ENCODE measurements around the gene PDGFRB. TPM values are rescaled to one million over a fixed set of nuclear protein-coding genes. Genes with fewer than 3 reads are reported as not detected.

Gene PDGFRB
- total and polyA plus RNA-seq, 9 donors, result 102 to 302 (median 207) TPM

- 77 to 81% (median 80%) methylated on average over 21 of the region's 21 CpGs for WGBS, 3 donors
- intact Hi-C loops (cut with DNase I), result loop anchor here in 3 of 4 donors (10.0 kb wide), 3 partner anchors 219 to 309 kb away; partner anchors contain the start of genes RPS14 (in 1 of the 3) and TCOF1 (in 1 of the 3)
- Histone ChIP-seq H3K36me3 (no peaks in the 10 kb centered on the region), H3K9me3 (no peaks in the 10 kb centered on the region), H3K27me3 (no peaks in the 10 kb centered on the region), H3K4me1 (ENCODE audit: insufficient read depth) (peaks cover 47% of the 10 kb centered on the region), H3K4me3 (no peak overlapping the region), H3K27ac (peak overlapping the region; percentile 92)
- TF ChIP-seq CTCF (IDR thresholded peaks at IDR 0.05) (no peak), EP300 (IDR thresholded peaks at IDR 0.05) (no peak), POLR2A (IDR thresholded peaks at IDR 0.05) (no peak)
- DNase-seq, result peak in 1 of 5 donors; percentile 33
Observed at GRCh38 chr5:150135557-150136304, 19.9 kb downstream of the PDGFRB start.

- no peak for TF ChIP-seq CTCF (IDR thresholded peaks at IDR 0.05)
- TF ChIP-seq EP300 (IDR thresholded peaks at IDR 0.05), result no peak
- H3K4me1 ChIP-seq (ENCODE audit: insufficient read depth), result peaks cover 38% of the 10 kb centered on the region
- H3K27ac ChIP-seq, result no peak overlapping the region
- WGBS, 3 donors, result 66 to 73% (median 69%) methylated on average over 7 of the region's 7 CpGs
- intact Hi-C loops (cut with DNase I), result loop anchor here (5.0 to 10.0 kb wide), 5 partner anchors 33 to 311 kb away; partner anchors contain the start of genes CDX1 (in 2 of the 4), RPS14 (in 1 of the 4) and TCOF1 (in 1 of the 4)
- no peak overlapping the region for H3K4me3 ChIP-seq
- H3K9me3 ChIP-seq, result no peaks in the 10 kb centered on the region
- DNase-seq, result no peak
- no peaks in the 10 kb centered on the region for H3K36me3 ChIP-seq
- H3K27me3 ChIP-seq, result no peaks in the 10 kb centered on the region
Observed at GRCh38 chr5:150134198-150134588, 21.5 kb downstream of the PDGFRB start.

GRCh38 chr5:150133581-150134197 lies 22.0 kb downstream of the PDGFRB start:
- Histone ChIP-seq H3K9me3 (no peaks in the 10 kb centered on the region), H3K27ac (peak overlapping the region in 1 of 2 donors; percentile 59), H3K4me1 (ENCODE audit: insufficient read depth) (peaks cover 34% of the 10 kb centered on the region), H3K4me3 (no peak overlapping the region), H3K36me3 (no peaks in the 10 kb centered on the region), H3K27me3 (no peaks in the 10 kb centered on the region)
- TF ChIP-seq EP300 (IDR thresholded peaks at IDR 0.05), result no peak
- TF ChIP-seq POLR2A (IDR thresholded peaks at IDR 0.05), result no peak
- TF ChIP-seq CTCF (IDR thresholded peaks at IDR 0.05), result no peak
- intact Hi-C loops (cut with DNase I), result loop anchor here (5.0 to 10.0 kb wide), 5 partner anchors 34 to 311 kb away; partner anchors contain the start of genes CDX1 (in 2 of the 4), RPS14 (in 1 of the 4) and TCOF1 (in 1 of the 4)
- peak in 1 of 5 donors; percentile 20 for DNase-seq
- WGBS, 3 donors, result 66 to 74% (median 73%) methylated on average over 16 of the region's 16 CpGs

- peaks cover 26% of the 10 kb centered on the region for H3K4me1 ChIP-seq (ENCODE audit: insufficient read depth)
- H3K4me3 ChIP-seq, result no peak overlapping the region
- DNase-seq, result peak in 1 of 5 donors; percentile 47
Observed at GRCh38 chr5:150132740-150133139, 22.9 kb downstream of the PDGFRB start.

More at GRCh38 chr5:150132740-150133139, 22.9 kb downstream of the PDGFRB start:
- peak overlapping the region in 1 of 2 donors; percentile 59 for H3K27ac ChIP-seq
- intact Hi-C loops (cut with DNase I), result loop anchor here (5.0 to 10.0 kb wide), 5 partner anchors 35 to 312 kb away; partner anchors contain the start of genes CDX1 (in 2 of the 4), RPS14 (in 1 of the 4) and TCOF1 (in 1 of the 4)
- H3K9me3 ChIP-seq, result no peaks in the 10 kb centered on the region
- WGBS, 3 donors, result 83 to 88% (median 85%) methylated on average over 22 of the region's 22 CpGs
- TF ChIP-seq EP300 (IDR thresholded peaks at IDR 0.05) (no peak), POLR2A (IDR thresholded peaks at IDR 0.05) (no peak), CTCF (IDR thresholded peaks at IDR 0.05) (no peak)
- H3K36me3 ChIP-seq, result no peaks in the 10 kb centered on the region
- no peaks in the 10 kb centered on the region for H3K27me3 ChIP-seq

Data from ovary (tissue), 9 donors.